DOHH2 (cell line): Measurements from ENCODE around the gene TP53I11.

Source experiments
- H3F3A ChIP-seq: fragments of 200-600 bp; sonication (generic), shearing (Covaris generic); 2 replicates; pipeline ENCODE4 v1.6.0; 2016; ENCODE audit warnings: antibody characterized with exemption, mild to moderate bottlenecking; ENCODE audit not compliant: control insufficient read depth, insufficient read depth
- H3K27ac ChIP-seq: fragments of 200-600 bp; sonication (generic); 2 replicates; pipeline ENCODE4 v1.5.1; 2014; ENCODE audit warnings: low read depth, mild to moderate bottlenecking, low read length, moderate library complexity
- H3K27me3 ChIP-seq: fragments of 200-600 bp; sonication (generic); 2 replicates; pipeline ENCODE4 v1.6.1; 2014; ENCODE audit warnings: mild to moderate bottlenecking, low read length, mixed read lengths; ENCODE audit not compliant: control insufficient read depth
- H3K36me3 ChIP-seq: fragments of 200-600 bp; sonication (generic); 2 replicates; pipeline ENCODE4 v1.6.1; 2014; ENCODE audit warnings: mild to moderate bottlenecking, low read length, moderate library complexity, mixed read lengths; ENCODE audit not compliant: control insufficient read depth
- H3K4me1 ChIP-seq: fragments of 200-600 bp; sonication (generic); 2 replicates; pipeline ENCODE4 v1.6.1; 2014; ENCODE audit warnings: mild to moderate bottlenecking, low read length, mixed read lengths; ENCODE audit not compliant: control insufficient read depth
- H3K4me2 ChIP-seq: fragments of 200-600 bp; sonication (generic); 2 replicates; pipeline ENCODE4 v1.6.0; 2014; ENCODE audit warnings: mild to moderate bottlenecking, low read length, moderate library complexity
- H3K4me3 ChIP-seq: fragments of 200-600 bp; sonication (generic); 2 replicates; pipeline ENCODE4 v1.5.1; 2014; ENCODE audit warnings: mild to moderate bottlenecking, low read length, mixed read lengths
- H3K79me2 ChIP-seq: fragments of 200-600 bp; sonication (generic); 2 replicates; pipeline ENCODE4 v1.6.1; 2014; ENCODE audit warnings: mild to moderate bottlenecking, low read length, mixed read lengths; ENCODE audit not compliant: control insufficient read depth
- H3K9me2 ChIP-seq: fragments of 200-600 bp; sonication (generic); replicated peaks from 2 replicates; pipeline ENCODE4 v1.6.1; 2014; ENCODE audit warnings: mild to moderate bottlenecking, low read length, mixed read lengths; ENCODE audit not compliant: control insufficient read depth
- H3K9me3 ChIP-seq: fragments of 200-600 bp; sonication (generic); 2 replicates; pipeline ENCODE4 v1.6.1; 2014; ENCODE audit warnings: antibody characterized with exemption, low read length, mixed read lengths; ENCODE audit not compliant: control insufficient read depth, insufficient read depth
- H4K20me1 ChIP-seq: fragments of 200-600 bp; sonication (generic); 2 replicates; pipeline ENCODE4 v1.6.0; 2014; ENCODE audit warnings: low read depth, mild to moderate bottlenecking, antibody characterized with exemption, low read length, moderate library complexity; ENCODE audit not compliant: control insufficient read depth, insufficient read depth
- EZH2phosphoT487 ChIP-seq: fragments of 200-600 bp; sonication (generic); IDR thresholded peaks from 2 replicates; pipeline ENCODE4 v1.6.1; 2017; ENCODE audit warnings: borderline replicate concordance, mild to moderate bottlenecking, antibody characterized with exemption, low read length, moderate library complexity, mixed read lengths
- TF ChIP-seq, protein P1 (sequence below): fragments of 200-600 bp; sonication (generic); IDR thresholded peaks from one replicate; pipeline ENCODE4 v1.5.1; 2014; ENCODE audit warnings: antibody characterized with exemption, mild to moderate bottlenecking, low read depth, low read length; ENCODE audit not compliant: poor library complexity, severe bottlenecking

Gene TP53I11

GRCh38 chr11:44987506-44987905 lies 36.8 kb upstream of the TP53I11 start:
- no peaks in the 10 kb centered on the region for H4K20me1 ChIP-seq
- no peak for TF ChIP-seq EZH2phosphoT487
- TF ChIP-seq, protein P1, sequence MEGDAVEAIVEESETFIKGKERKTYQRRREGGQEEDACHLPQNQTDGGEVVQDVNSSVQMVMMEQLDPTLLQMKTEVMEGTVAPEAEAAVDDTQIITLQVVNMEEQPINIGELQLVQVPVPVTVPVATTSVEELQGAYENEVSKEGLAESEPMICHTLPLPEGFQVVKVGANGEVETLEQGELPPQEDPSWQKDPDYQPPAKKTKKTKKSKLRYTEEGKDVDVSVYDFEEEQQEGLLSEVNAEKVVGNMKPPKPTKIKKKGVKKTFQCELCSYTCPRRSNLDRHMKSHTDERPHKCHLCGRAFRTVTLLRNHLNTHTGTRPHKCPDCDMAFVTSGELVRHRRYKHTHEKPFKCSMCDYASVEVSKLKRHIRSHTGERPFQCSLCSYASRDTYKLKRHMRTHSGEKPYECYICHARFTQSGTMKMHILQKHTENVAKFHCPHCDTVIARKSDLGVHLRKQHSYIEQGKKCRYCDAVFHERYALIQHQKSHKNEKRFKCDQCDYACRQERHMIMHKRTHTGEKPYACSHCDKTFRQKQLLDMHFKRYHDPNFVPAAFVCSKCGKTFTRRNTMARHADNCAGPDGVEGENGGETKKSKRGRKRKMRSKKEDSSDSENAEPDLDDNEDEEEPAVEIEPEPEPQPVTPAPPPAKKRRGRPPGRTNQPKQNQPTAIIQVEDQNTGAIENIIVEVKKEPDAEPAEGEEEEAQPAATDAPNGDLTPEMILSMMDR: no peak
- no peaks in the 10 kb centered on the region for H3K9me2 ChIP-seq
- no peak overlapping the region for H3K4me3 ChIP-seq
- no peaks in the 10 kb centered on the region for H3K4me1 ChIP-seq
- H3K9me3 ChIP-seq: no peaks in the 10 kb centered on the region
- no peak overlapping the region for H3K27ac ChIP-seq
- no peaks in the 10 kb centered on the region for H3K36me3 ChIP-seq
- H3K4me2 ChIP-seq: no peak overlapping the region
- H3K27me3 ChIP-seq: peaks cover 32% of the 10 kb centered on the region
- no peaks in the 10 kb centered on the region for H3F3A ChIP-seq
- no peaks in the 10 kb centered on the region for H3K79me2 ChIP-seq

GRCh38 chr11:44986315-44986714 lies 35.6 kb upstream of the TP53I11 start:
- no peak overlapping the region for H3K4me2 ChIP-seq
- no peaks in the 10 kb centered on the region for H3K9me2 ChIP-seq
- H3K27ac ChIP-seq: no peak overlapping the region
- H3K79me2 ChIP-seq: no peaks in the 10 kb centered on the region
- no peaks in the 10 kb centered on the region for H3K36me3 ChIP-seq
- no peak overlapping the region for H3K4me3 ChIP-seq
- no peaks in the 10 kb centered on the region for H3F3A ChIP-seq
- peaks cover 32% of the 10 kb centered on the region for H3K27me3 ChIP-seq
- TF ChIP-seq, protein P1: no peak
- no peak for TF ChIP-seq EZH2phosphoT487
- no peaks in the 10 kb centered on the region for H4K20me1 ChIP-seq
- no peaks in the 10 kb centered on the region for H3K9me3 ChIP-seq
- no peaks in the 10 kb centered on the region for H3K4me1 ChIP-seq

DNA sequence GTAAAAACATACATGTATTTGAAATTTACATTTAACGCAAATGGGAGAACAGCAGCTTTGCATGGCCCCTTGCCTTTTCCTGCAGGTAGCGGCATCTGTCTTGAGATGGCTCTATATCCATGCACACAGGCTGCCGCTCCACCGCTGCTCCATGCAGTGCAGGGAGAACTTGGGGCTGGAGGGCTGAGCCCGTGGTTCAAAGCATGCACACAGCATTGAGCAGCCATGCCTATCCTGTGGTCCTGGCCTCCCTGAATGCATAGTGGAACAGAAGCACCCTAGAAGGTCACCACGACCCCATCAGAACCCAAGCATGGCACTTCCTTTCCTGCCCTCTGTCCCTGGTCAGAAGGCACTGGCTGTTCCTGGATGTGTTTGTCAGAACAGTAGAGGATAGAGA lies 35.0 kb upstream of the TP53I11 start:
- Histone ChIP-seq H3K9me3 (no peaks in the 10 kb centered on the region), H4K20me1 (no peaks in the 10 kb centered on the region), H3K4me2 (no peak overlapping the region), H3K36me3 (no peaks in the 10 kb centered on the region), H3F3A (no peaks in the 10 kb centered on the region), H3K9me2 (no peaks in the 10 kb centered on the region), H3K27ac (no peak overlapping the region), H3K4me3 (no peak overlapping the region), H3K4me1 (peaks cover under 1% of the 10 kb centered on the region; the same call in 1 of the 2 replicates), H3K79me2 (no peaks in the 10 kb centered on the region), H3K27me3 (peaks cover 32% of the 10 kb centered on the region)
- TF ChIP-seq, protein P1: no peak
- no peak for TF ChIP-seq EZH2phosphoT487

- Histone ChIP-seq H3K27me3 (peaks cover 32% of the 10 kb centered on the region), H3K9me2 (no peaks in the 10 kb centered on the region), H3K9me3 (no peaks in the 10 kb centered on the region), H4K20me1 (no peaks in the 10 kb centered on the region), H3K36me3 (no peaks in the 10 kb centered on the region), H3K4me3 (no peak overlapping the region), H3K4me2 (no peak overlapping the region), H3K79me2 (no peaks in the 10 kb centered on the region), H3K27ac (no peak overlapping the region), H3K4me1 (peaks cover 3% of the 10 kb centered on the region; the same call in 1 of the 2 replicates), H3F3A (no peaks in the 10 kb centered on the region)
- TF ChIP-seq, protein P1: no peak
- no peak for TF ChIP-seq EZH2phosphoT487
These were observed 33.1 kb upstream of the TP53I11 start for GRCh38 chr11:44983786-44984185.
